Ishikawa (cell line): Measurements from ENCODE around the gene TSHZ3.

ENCODE experiments used
- CEBPB ChIP-seq: IDR thresholded peaks from 2 replicates; pipeline ENCODE4 v1.6.1; 2012
- CREB1 ChIP-seq: IDR thresholded peaks from 2 replicates; pipeline ENCODE4 v1.6.1; 2012; ENCODE audit warnings: low read depth
- EGR1 ChIP-seq: IDR thresholded peaks from 2 replicates; pipeline ENCODE4 v1.6.1; 2012
- EP300 ChIP-seq: IDR thresholded peaks from 2 replicates; pipeline ENCODE4 v1.6.1; 2012; ENCODE audit warnings: borderline replicate concordance
- RAD21 ChIP-seq: IDR thresholded peaks from 2 replicates; pipeline ENCODE4 v1.6.1; 2012; ENCODE audit warnings: low read depth
- TAF1 ChIP-seq: IDR thresholded peaks from 2 replicates; pipeline ENCODE4 v1.6.1; 2012; ENCODE audit warnings: low read depth, mild to moderate bottlenecking
- TCF12 ChIP-seq: IDR thresholded peaks from 2 replicates; pipeline ENCODE4 v1.6.1; 2012; ENCODE audit warnings: low read depth
- YY1 ChIP-seq: IDR thresholded peaks from 2 replicates; pipeline ENCODE4 v1.6.1; 2012; ENCODE audit warnings: low read depth
- TF ChIP-seq, protein P1 (sequence below): IDR thresholded peaks from 2 replicates; pipeline ENCODE4 v1.6.1; 2012

- TF ChIP-seq EP300, result no peak
- TF ChIP-seq TCF12, result no peak
- TF ChIP-seq TAF1, result no peak
- TF ChIP-seq YY1, result no peak
- TF ChIP-seq RAD21, result no peak
- TF ChIP-seq, protein P1, sequence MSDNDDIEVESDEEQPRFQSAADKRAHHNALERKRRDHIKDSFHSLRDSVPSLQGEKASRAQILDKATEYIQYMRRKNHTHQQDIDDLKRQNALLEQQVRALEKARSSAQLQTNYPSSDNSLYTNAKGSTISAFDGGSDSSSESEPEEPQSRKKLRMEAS, result no peak
- no peak for TF ChIP-seq EGR1
- no peak for TF ChIP-seq CEBPB
- TF ChIP-seq CREB1, result no peak
Measured at GRCh38 chr19:31313291-31314030, 35.8 kb downstream of the TSHZ3 start.
